OCI-M1 (cell line): Measurements from ENCODE around the gene FUT7.
"Not testable (repeated sequence)": the region's sequence is repeated elsewhere in the genome, so short reads cannot be mapped to it uniquely, and the experiment has no call there.

Source experiments
- DNase-seq: peaks from one replicate; lab custom pipeline; 2025; lab: John Stamatoyannopoulos, UW

FUT7 gene

GRCh38 chr9:137049544-137050449 lies 17.9 kb upstream of the FUT7 start:
- DNase-seq, result peak; percentile 72

DNA sequence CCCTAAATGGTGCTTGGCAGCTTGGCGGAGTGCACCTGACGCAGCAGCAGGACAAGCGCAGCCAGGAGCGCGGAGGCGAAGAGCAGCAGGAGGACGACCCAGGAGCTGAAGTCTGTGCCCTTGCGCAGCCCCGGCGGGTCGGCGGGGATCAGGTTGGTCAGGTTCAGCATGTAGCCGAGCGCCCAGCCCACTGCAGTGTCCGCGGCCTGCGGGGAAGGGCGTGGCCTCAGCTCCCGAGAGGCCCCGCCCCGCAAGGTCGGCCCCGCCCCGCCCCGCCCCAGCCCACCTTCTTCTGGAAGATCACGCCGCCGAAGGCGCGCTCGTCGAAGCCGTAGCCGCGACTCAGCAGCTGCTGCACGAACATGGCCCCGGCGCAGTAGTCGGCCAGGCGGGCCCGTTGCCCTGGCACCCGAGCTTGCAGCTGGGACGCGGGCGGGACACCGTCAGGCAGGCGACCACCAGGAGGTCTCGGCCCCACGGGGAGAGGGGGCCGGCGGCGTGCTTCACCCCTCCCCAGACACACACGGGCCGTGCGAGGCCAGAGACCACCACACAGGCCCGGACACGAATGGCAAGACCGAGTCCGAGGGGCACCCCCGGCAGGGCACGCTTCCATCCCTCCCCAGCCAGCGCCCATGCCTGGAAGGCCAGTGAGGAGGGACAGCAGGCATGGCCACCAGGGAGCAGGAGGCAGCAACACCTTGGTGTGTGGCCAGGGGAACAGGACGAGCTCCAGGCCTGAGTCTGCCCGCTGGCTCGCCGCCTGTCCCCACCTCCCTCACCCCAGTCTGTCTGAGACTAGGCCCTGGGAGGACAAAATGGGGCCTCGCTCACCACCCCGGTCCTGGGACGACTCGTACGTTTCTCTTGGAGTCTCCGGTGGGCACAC lies 17.0 kb upstream of the FUT7 start:
- no peak for DNase-seq

DNA sequence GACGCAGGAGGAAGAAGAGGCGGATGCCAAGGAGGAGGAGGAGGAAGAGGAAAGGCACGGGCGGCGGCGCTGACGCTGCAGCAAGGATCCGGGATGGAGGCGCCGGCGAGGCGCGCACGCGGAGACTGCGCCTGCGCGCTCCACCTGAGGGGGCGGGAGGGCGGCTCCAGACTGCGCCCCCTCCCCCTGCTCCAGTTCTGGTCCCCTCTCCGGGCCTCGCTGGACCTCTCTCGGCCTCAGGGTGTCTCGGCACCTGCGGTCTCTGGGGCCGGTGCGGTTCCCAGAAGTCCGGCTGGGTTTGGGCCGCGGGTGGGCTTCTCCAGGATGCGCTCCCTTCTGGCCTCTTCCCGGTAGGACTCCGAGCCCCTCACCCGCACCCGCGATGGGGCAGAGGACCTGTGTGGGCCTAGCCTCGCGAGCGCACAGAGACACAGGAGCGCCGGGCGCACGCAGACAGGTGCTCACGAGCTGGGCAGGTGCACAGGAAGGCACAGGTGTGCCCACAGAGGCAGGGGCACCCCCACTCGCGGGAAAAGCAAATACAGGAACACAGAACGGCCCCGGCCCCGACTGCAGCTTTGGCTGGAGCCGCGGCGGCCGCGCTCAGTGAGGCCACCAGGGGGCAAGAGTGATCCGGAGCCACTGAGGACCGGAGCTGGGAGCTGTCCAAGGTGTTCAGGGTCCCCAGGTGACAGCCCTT lies 14.3 kb upstream of the FUT7 start, which contains the start of gene NPDC1:
Gene NPDC1, minus strand, starts transcription at position 90 of the 700 bp plus-strand sequence. CDS start 188 bp downstream, outside the sequence.
- peak; percentile 81 for DNase-seq

GRCh38 chr9:137045294-137046087 lies 13.6 kb upstream of the FUT7 start:
- DNase-seq, result no peak

- DNase-seq, result no peak
Measured at GRCh38 chr9:137044502-137045177, 12.8 kb upstream of the FUT7 start.

DNA sequence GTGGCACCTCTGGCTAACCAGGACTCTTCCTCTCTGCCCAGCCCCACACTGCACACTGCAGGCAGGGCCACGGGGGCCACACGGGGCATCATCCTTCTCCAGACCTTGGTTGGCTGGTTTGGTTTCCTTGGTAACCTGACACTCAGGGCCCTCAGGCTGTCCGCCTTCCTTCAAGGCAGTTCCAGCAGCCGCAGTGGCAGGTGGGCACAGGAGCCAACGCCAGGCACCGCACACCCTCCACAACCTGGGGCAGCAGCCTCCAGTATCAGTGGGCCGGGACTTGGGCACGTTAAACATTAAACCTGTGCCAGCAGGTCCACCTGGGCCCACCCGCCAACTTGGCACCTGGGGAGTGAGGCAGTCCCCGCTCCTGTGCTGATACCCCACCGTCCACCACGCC lies 12.1 kb upstream of the FUT7 start:
- no peak for DNase-seq

GRCh38 chr9:137042751-137043727 lies 11.2 kb upstream of the FUT7 start:
- no peak for DNase-seq

GRCh38 chr9:137041124-137041523 lies 9.2 kb upstream of the FUT7 start:
- no peak for DNase-seq

DNA sequence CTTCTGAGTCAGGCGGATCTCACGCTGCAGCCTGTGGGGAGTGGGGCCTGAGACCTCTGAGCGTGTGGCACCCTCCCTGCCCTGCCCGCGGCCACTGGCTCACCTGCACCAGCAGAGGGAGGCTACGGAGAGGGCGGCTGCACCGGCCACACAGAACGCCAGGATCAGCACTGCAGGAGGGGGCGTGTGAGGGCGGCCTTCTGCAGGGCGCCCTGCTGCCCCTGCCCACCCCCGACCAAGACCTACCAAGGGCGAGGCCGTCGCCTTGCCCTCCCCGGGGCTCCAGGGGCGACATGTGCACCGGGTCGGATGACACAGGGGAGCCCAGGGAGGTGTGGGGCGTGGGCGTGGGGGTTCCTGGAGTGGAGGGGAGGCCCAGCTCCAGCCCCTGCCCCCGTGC lies 8.7 kb upstream of the FUT7 start:
- DNase-seq, result no peak

DNA sequence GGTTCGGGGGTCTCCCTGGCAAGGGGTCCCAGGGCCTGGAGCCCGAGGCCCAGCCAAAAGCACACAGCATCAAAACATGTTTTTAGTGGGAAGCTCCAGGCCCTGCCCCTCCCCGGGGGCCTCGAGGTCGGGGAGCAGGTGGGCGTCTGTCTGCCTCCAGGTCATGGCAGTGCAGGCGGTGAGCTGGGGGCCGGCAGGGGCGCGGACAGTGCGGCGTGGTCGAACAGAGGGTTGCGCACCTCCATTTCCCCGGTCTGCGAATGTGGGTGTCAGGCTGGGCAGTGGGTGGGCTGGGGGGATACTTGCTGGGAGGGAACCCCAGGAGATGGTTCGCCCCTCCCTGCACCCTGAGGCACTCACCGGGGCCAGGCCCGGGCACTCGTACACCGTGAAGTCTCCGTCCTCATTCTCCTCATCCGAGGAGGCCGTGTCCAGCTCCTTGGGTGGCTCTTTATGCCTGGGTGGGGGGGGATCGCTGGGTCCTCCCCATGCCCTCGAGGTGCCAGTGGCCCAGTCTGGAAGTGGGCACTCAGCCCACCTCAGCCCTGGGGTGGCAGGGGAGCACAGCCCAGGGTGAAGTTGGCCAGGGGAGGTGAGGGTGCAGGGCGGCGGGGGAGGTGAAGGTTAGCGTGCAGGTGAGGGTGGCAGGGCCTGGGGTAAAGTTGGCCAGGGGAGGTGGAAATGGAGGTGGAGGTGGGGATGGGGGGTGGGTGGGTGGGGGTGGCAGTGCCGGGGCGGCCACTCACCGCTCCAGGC lies 7.9 kb upstream of the FUT7 start:
- no peak for DNase-seq

DNA sequence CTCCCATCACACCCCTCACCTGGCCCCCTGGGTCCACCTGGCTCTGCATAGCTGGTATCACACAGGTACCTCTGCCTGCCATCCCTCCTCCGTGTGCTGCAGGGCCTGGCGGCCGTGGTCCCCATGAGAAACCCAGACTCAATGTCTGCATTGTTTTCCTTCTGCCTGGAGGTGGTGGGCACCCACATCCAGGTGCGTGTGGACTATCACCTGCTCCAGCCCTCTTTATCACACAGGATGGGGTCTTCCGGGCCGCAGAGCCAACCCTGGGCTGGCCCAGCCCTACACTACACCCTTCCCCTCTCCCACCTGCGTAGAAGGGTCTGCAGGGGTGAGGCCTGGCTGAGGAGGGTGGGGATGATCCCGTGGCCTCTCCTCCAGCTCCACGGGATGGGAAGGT lies 7.0 kb upstream of the FUT7 start:
- no peak for DNase-seq

DNA sequence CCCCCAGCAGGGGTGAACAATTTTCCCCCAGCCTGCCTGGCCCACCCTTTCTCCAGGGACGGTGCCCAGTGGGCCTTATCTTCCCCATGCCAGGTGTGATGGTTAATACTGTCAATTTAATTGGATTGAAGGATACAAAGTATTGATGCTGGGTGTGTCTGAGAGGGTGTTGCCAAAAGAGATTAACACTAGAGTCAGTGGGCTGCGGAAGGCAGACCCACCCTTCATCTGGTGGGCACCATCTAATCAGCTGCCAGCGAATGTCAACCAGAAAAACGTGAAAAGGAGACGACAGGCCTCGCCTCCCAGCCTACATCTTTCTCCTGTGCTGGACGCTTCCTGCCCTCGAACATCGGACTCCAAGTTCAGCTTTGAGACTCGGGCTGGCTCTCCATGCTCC lies 5.6 kb upstream of the FUT7 start:
- DNase-seq, result no peak

DNA sequence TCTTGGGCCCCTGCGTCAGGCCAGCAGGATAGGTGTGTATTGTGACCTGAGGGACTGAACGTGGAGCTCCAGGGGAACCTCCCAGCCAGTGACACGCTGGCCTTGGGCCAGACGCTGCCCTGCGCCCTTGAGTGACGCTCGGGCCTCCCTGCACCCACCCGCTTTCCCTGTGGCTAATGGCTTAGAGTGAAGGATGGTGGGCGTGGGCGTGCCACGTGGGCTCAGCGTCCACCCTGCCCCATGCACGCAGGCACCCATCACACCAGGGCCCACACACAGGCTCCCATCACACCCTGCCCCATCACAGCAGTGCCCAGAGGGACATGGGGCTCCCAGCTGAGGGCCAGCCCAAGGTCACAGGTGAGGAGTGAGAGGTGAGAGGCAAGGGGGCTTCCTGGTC lies 5.1 kb upstream of the FUT7 start:
- no peak for DNase-seq

- no peak for DNase-seq
Measured at GRCh38 chr9:137035937-137036336, 4.0 kb upstream of the FUT7 start.

- DNase-seq, result no peak
Measured at GRCh38 chr9:137035507-137035834, 3.6 kb upstream of the FUT7 start.

DNA sequence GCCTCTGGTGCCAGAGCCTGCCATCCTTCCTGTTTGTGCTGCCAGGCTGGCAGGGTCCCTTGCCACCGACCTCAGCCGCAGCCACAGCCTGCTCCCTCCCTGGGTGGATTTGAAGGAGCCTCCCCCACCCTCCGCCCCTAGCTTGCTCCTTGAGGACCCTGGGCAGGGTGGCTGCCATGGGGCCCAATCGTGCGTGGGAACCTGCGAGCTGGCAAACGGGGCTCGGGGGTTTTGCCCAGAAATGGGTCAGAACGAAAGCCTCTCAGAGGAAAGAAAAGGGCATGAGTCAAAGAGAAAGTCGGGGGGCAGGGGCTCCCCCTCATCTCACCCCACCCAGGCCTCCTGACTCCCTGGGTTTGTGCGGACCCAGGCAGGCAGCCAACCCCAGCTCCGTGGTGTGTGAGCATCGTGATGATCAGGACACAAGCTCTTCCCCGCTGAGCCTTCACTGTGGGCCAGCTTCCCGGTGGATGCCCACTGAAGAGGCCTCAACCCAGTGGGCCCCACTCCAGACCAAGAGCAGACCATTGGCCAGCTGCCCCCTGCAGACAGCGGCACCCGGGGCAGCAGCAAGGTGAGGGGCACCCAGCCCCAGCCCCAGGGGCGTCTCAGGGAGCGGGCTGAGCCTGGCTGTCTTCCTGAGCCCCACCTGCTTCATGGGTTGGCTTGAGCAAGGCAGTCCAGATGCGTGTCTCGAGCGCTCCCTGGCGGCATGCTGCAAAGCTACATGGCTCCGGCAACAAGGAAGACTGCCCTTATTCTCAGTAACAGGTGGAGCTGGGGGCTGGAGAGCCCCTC lies 3.0 kb upstream of the FUT7 start:
- DNase-seq, result peak; percentile 88

DNA sequence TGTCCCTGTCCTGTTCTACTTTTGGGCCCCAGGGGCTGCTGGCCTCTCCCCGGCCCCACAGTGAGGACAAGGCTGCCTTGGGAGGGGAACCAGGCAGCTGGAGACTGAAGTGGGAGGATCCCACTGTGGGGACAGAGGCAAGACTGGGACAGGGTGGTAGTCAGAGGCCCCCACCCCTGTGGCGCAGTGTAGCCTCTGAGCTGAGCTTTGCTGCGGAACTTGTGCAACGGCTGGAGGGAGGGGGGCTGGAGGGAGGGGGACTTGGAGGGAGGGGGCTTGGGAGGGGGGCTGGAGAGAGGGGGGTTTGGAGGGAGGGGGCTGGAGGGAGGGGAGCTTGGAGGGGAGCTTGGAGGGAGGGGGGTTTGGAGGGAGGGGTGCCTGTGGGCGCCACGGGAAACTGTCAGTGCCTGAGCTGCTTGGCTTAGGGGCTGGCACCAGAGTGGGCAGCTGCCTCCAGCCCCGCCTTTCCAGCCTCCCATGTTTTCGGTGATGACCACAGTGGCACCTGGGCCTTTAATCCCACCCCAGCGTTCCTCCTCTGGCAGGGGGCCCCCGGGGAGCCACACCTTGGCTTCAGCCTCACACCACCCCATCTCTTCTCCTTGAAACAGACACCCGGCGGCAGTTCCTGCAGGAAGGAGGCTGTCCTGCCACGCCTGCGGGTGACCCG lies 2.3 kb upstream of the FUT7 start:
- DNase-seq, result no peak

DNA sequence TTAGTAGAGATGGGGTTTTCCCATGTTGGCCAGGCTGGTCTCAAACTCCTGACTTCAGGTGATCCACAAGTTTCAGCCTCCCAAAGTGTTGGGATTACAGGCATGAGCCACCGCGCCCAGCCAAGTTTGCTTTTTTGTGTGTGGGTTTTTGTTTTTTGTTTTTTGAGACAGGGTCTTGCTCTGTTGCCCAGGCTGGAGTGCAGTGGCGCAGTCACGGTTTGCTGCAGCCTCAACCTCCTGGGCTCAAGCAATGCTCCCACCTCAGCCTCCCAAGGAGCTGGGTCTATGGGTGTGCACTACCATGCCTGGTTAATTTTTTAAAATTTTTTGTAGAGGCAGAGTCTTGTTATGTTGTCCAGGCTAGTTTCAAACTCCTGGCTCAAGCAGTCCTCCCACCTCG lies 1.6 kb upstream of the FUT7 start:
- not testable (repeated sequence) for DNase-seq
